ENCODE data around the gene ATF4. TPM values are rescaled to one million over a fixed set of nuclear protein-coding genes. Genes with fewer than 3 reads are reported as not detected.

ATF4 gene
- total and polyA plus RNA-seq, 2 of the 8 experiments (the other 6 are each of a cell fraction or from before 2014, with no cell fraction given), result 553 to 704 TPM

- no peak for FAIRE-seq
- Histone ChIP-seq H4K20me1 (replicated peaks in 1 of 2; ENCODE audit: control insufficient read depth in 1 of 2, insufficient read depth in 2 of 2, low read length in 2 of 2) (peaks cover 9 to 17% of the 10 kb centered on the region in 2 experiments), H3K14ac (ENCODE audit: insufficient read length) (no peak overlapping the region), H3K23me2 (ENCODE audit: low read depth, low read length) (no peaks in the 10 kb centered on the region), H3K4me2 (ENCODE audit: insufficient read depth in 1 of 2, low read depth in 2 of 2, low read length in 2 of 2) (no peak overlapping the region), H3K4me1 (replicated peaks in 1 of 4; ENCODE audit: control insufficient read depth in 3 of 4, insufficient read depth in 4 of 4, low read length in 3 of 4) (no peaks in the 10 kb centered on the region; a peak in 1 of 7 replicates), H3K56ac (replicated peaks; ENCODE audit: insufficient read length, low read depth, low read length) (no peak overlapping the region), H2BK15ac (ENCODE audit: low read length) (no peak overlapping the region), H4K8ac (ENCODE audit: extremely low read depth, insufficient read depth, low read length) (no peak overlapping the region), H2BK5ac (ENCODE audit: low read depth, low read length) (no peak overlapping the region), H3K9ac (replicated peaks in 1 of 4; ENCODE audit: extremely low read depth in 1 of 4, low read depth in 3 of 4, low read length in 3 of 4) (no peak overlapping the region), H3K27me3 (replicated peaks in 1 of 4; ENCODE audit: control insufficient read depth in 3 of 4, extremely low read depth in 1 of 4, insufficient read depth in 3 of 4, low read length in 3 of 4) (no peaks in the 10 kb centered on the region; a peak in 1 of 7 replicates), H3K4me3 (ENCODE audit: extremely low read depth in 1 of 4, insufficient read depth in 2 of 4, low read depth in 3 of 4, low read length in 4 of 4) (no peak overlapping the region), H3K79me2 (ENCODE audit: control insufficient read depth in 1 of 2, insufficient read depth in 2 of 2, low read length in 2 of 2) (no peaks in the 10 kb centered on the region), H2BK12ac (ENCODE audit: low read depth, low read length) (0 out of 2 replicates have a peak overlapping the region, but pooled peaks have one; percentile 9), H3K9me3 (ENCODE audit: insufficient read depth in 2 of 2, low read depth in 1 of 2, low read length in 1 of 2) (no peaks in the 10 kb centered on the region), H3K4ac (replicated peaks; ENCODE audit: insufficient read length, low read depth, low read length) (no peak overlapping the region), H2BK20ac (ENCODE audit: low read length) (no peak overlapping the region), H2BK120ac (replicated peaks; ENCODE audit: low read depth, low read length) (no peak overlapping the region), H3K23ac (ENCODE audit: insufficient read length) (no peak overlapping the region), H2AK5ac (ENCODE audit: low read depth, low read length) (no peak overlapping the region), H4K5ac (ENCODE audit: insufficient read length, low read depth, low read length) (no peak overlapping the region), H4K91ac (replicated peaks; ENCODE audit: insufficient read length, low read length) (no peak overlapping the region), H2AFZ (ENCODE audit: low read length) (no peak overlapping the region), H3K27ac (ENCODE audit: low read depth, low read length) (no peak overlapping the region), H3K18ac (ENCODE audit: extremely low read depth, low read length) (no peak overlapping the region), H3K36me3 (ENCODE audit: control insufficient read depth in 2 of 4, insufficient read depth in 4 of 4, low read length in 3 of 4) (no peaks in the 10 kb centered on the region), H3K79me1 (ENCODE audit: low read depth, low read length) (peaks cover 3% of the 10 kb centered on the region)
- WGBS, 2 experiments (ENCODE audit: extremely low coverage in 1 of 2, insufficient coverage in 1 of 2, insufficient read length in 1 of 2, insufficient replicate concordance in 2 of 2, low coverage in 1 of 2, low lambda C conversion rate in 2 of 2, missing lambda C conversion rate in 1 of 2), result 84% methylated on average over 16 of the region's 16 CpGs; no CpG with 5 or more reads in 1 of the 2 experiments
- ChIA-PET CTCF (ENCODE audit: partially characterized antibody) (interaction anchor here (0.8 to 11.1 kb wide), 5 partner anchors 9 to 47 kb away, joined by 3 to 120 read pairs (median 46); no protein-coding TSS in a partner anchor), POLR2A (ENCODE audit: partially characterized antibody) (no interaction called here)
- no peak for DNase-seq (ENCODE audit: low read depth in 1 of 2, low spot score in 2 of 2)
- TF ChIP-seq CHD1 (IDR thresholded peaks at IDR 0.05; ENCODE audit: low read depth, low read length) (no peak), ATF3 (IDR thresholded peaks at IDR 0.05; ENCODE audit: insufficient read depth, low read depth, low read length) (no peak), TAF7 (optimal IDR thresholded peaks at IDR 0.05; ENCODE audit: borderline replicate concordance, low read depth, low read length) (no peak), PHF8 (conservative IDR thresholded peaks at IDR 0.05; ENCODE audit: low read depth, low read length) (no peak), MAX (IDR thresholded peaks at IDR 0.05) (no peak), EZH2 (IDR thresholded peaks at IDR 0.05; ENCODE audit: low read depth, low read length, severe bottlenecking) (no peak), HDAC6 (IDR thresholded peaks at IDR 0.05; ENCODE audit: low read depth, low read length) (no peak), FOSL1 (IDR thresholded peaks at IDR 0.05; ENCODE audit: insufficient read depth, low read depth, low read length) (no peak), BCL11A (IDR thresholded peaks at IDR 0.05; ENCODE audit: low read depth in 2 of 2, low read length in 2 of 2) (no peak), JUND (IDR thresholded peaks at IDR 0.05; ENCODE audit: low read length) (no peak), SRF (IDR thresholded peaks at IDR 0.05; ENCODE audit: low read depth, low read length) (no peak), SIN3A (conservative IDR thresholded peaks at IDR 0.05 in 1 of 2, IDR thresholded peaks at IDR 0.05 in 1 of 2; ENCODE audit: low read depth in 1 of 2, low read length in 2 of 2) (no peak), NANOG (IDR thresholded peaks at IDR 0.05; ENCODE audit: insufficient read depth, low read depth, low read length, poor library complexity, severe bottlenecking) (no peak)
Observed at GRCh38 chr22:39481054-39481453, 39.3 kb upstream of the ATF4 start.

Measured in H1 (cell line).